Tibial nerve (tissue), 4 donors: ENCODE results near the gene CC2D2A.

ENCODE experiments used
- CTCF ChIP-seq, 5 experiments: fragments of 200-600 bp in 3 of 5; fragments of 450-650 bp in 2 of 5; sonication (generic) in 3 of 5; IDR thresholded peaks; one replicate each; pipeline ENCODE4 v1.5.1; 2016 to 2019; ENCODE audit warnings: antibody characterized with exemption in 5 of 5, mild to moderate bottlenecking in 3 of 5, moderate library complexity in 2 of 5
- EP300 ChIP-seq, 2 donors: sonication (generic); formaldehyde crosslinking; IDR thresholded peaks; one replicate each; pipeline ENCODE4 v1.6.1; 2017; ENCODE audit warnings: antibody characterized with exemption in 2 of 2, mild to moderate bottlenecking in 1 of 2
- POLR2A ChIP-seq, 2 donors: fragments of 450-650 bp; IDR thresholded peaks; one replicate each; pipeline ENCODE4 v1.6.1; 2017; ENCODE audit warnings: antibody characterized with exemption in 2 of 2, mild to moderate bottlenecking in 2 of 2, moderate library complexity in 2 of 2

- TF ChIP-seq CTCF (IDR thresholded peaks at IDR 0.05) (no peak), POLR2A (IDR thresholded peaks at IDR 0.05) (no peak), EP300 (IDR thresholded peaks at IDR 0.05) (no peak)
These were observed 41.3 kb downstream of the CC2D2A start for GRCh38 chr4:15510961-15511360.
